Right cardiac atrium (tissue), 5 donors: ENCODE results near the gene HIBADH. TPM values are rescaled to one million over a fixed set of nuclear protein-coding genes. Genes with fewer than 3 reads are reported as not detected.

Experiments
- ATAC-seq, 2 donors: fragments of 200-7000 bp; cut with Tn5 transposase; one replicate each; pipeline versions ENCODE4 v1.8.0 to v1.9.1; 2020; ENCODE audit warnings: moderate library complexity in 2 of 2, mild to moderate bottlenecking in 1 of 2
- DNase-seq, 3 donors: peaks; one replicate each; pipeline ENCODE4 v3.0.0-alpha.2; 2020
- H3K27ac ChIP-seq: one replicate; pipeline ENCODE4 v1.5.1; 2013; ENCODE audit warnings: mild to moderate bottlenecking, low read length, control low read depth, moderate library complexity
- H3K27me3 ChIP-seq: one replicate; pipeline ENCODE4 v1.6.1; 2013; ENCODE audit not compliant: control insufficient read depth, insufficient read depth
- H3K4me1 ChIP-seq: one replicate; pipeline ENCODE4 v1.6.1; 2013; ENCODE audit warnings: low read length; ENCODE audit not compliant: control insufficient read depth, insufficient read depth
- H3K4me3 ChIP-seq: one replicate; pipeline ENCODE4 v1.5.1; 2013; ENCODE audit warnings: low read length, control low read depth
- H3K9me3 ChIP-seq: one replicate; pipeline ENCODE4 v1.6.1; 2013; ENCODE audit warnings: low read length; ENCODE audit not compliant: control insufficient read depth
- WGBS: extraction: QIAGEN DNeasy Blood & Tissue Kit; methylation state at CpG from one replicate; pipeline ENCODE4 v1.1.7; 2013; 5-methylcytosine and 5-hydroxymethylcytosine counted together
- intact Hi-C, 4 donors: fragments of 100-400 bp; cut with DNase I; formaldehyde crosslinking; loops; one replicate each; pipeline versions ENCODE4 v1.11.0 to v1.14.0; 2022 to 2023
- long read RNA-seq, 4 donors: library from polyadenylated mRNA; unstranded; transcript quantifications; one replicate each; pipeline ENCODE4 v2.0.0, GENCODE V29; 2020 to 2021
- polyA plus RNA-seq: library from polyadenylated mRNA; stranded (reverse); fragments of 200-250 nt; gene quantifications from one replicate; pipeline ENCODE4 v1.2.3, GENCODE V29; 2013
- total RNA-seq, 4 donors: library from RNA; stranded (reverse); fragmentation: NEBNext Ultra II Directional; extraction: Animal tissue kit (Norgen Biotek cat#: 25700); gene quantifications; one replicate each; pipeline ENCODE4 v1.2.1, GENCODE V29; 2021
- donor health status: healthy with polysubstance abuse.
- donor health status: DM: no; HTN: yes; CAD: no.
- donor health status: DM: no; HTN: no; CAD: no.
- donor health status: DM: no; HTN: yes; CAD: no; lungs with severe emphysema.
- donor health status: DM: yes; HTN: yes; CAD: no.

Gene HIBADH
- 10 to 100 TPM; 57.7 to 74.2 (median 69.5) TPM for total RNA-seq
- 77.1 TPM for polyA plus RNA-seq
- long read RNA-seq, donor 1, transcript HIBADH-201 (8 exons, 1,990 nt): major isoform, 257 of 292 reads
- long read RNA-seq, donor 1, partial matches to known transcripts: 7 of 292 reads
- long read RNA-seq, donor 1, other reads (novel, unspliced or antisense): 26 of 292 reads
- long read RNA-seq, donor 2, transcript HIBADH-201 (8 exons, 1,990 nt): major isoform, 81 of 101 reads
- long read RNA-seq, donor 2, partial matches to known transcripts: 0 of 101 reads
- long read RNA-seq, donor 2, other reads (novel, unspliced or antisense): 20 of 101 reads
- long read RNA-seq, donor 3, transcript HIBADH-201 (8 exons, 1,990 nt): major isoform, 448 of 540 reads
- long read RNA-seq, donor 3, partial matches to known transcripts: 14 of 540 reads
- long read RNA-seq, donor 3, other reads (novel, unspliced or antisense): 77 of 540 reads
- long read RNA-seq, donor 4, transcript HIBADH-201 (8 exons, 1,990 nt): major isoform, 106 of 125 reads
- long read RNA-seq, donor 4, partial matches to known transcripts: 1 of 125 reads
- long read RNA-seq, donor 4, other reads (novel, unspliced or antisense): 18 of 125 reads

- Histone ChIP-seq H3K27me3 (no peaks in the 10 kb centered on the region), H3K9me3 (no peaks in the 10 kb centered on the region), H3K4me3 (peak within 1 kb of the TSS; percentile 87), H3K27ac (peak within 1 kb of the TSS; percentile 86), H3K4me1 (no peaks in the 10 kb centered on the region)
- under 1% methylated on average over 67 of the region's 67 CpGs for WGBS
- peak; percentile 99 to 100 (median 100) for DNase-seq
- intact Hi-C loops: loop anchor here in 1 of 4 donors (5.0 kb wide), 1 partner anchor 75 kb away; no protein-coding TSS in a partner anchor
- peak; percentile 100 for ATAC-seq
These were observed at the start of gene HIBADH for GRCh38 chr7:27662490-27663205. Gene HIBADH (minus strand): TSS chr7:27662883. CDS start chr7:27662788, 95 bp downstream.

DNA sequence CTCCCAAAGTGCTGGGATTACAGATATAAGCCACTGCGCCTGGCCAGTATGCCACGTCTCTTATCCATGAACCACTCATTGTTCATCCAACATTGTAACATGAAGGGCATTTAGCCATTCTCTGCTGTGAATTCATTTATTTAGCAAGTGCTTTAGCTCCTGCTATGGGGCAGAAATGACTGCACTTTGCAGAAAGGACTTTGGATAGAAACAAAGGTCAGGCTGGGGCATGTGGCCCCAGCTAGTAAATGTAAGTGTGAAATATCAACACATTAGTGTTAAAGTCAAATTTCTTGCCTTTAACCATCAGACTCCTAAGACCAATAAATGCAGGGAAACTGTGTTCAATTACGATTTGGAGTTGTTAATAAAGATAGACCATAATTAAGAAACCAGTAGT lies 49.5 kb upstream of the HIBADH start:
- intact Hi-C loops: no loop called here
- Histone ChIP-seq H3K9me3 (no peaks in the 10 kb centered on the region), H3K4me1 (no peaks in the 10 kb centered on the region), H3K27me3 (no peaks in the 10 kb centered on the region), H3K27ac (no peak overlapping the region), H3K4me3 (no peak overlapping the region)
- DNase-seq (no peak), ATAC-seq (no peak)
- 93% methylated on average over 3 of the region's 3 CpGs for WGBS

- H3K4me3 ChIP-seq: no peak overlapping the region
- no peaks in the 10 kb centered on the region for H3K9me3 ChIP-seq
- ATAC-seq (peak in 1 of 2 donors; percentile 37), DNase-seq (no peak)
- 74% methylated on average over 2 of the region's 2 CpGs for WGBS
- H3K27me3 ChIP-seq: no peaks in the 10 kb centered on the region
- H3K4me1 ChIP-seq: no peaks in the 10 kb centered on the region
- intact Hi-C loops: no loop called here
- no peak overlapping the region for H3K27ac ChIP-seq
These were observed 46.7 kb upstream of the HIBADH start for GRCh38 chr7:27709137-27710075.

GRCh38 chr7:27708485-27708884 lies 45.8 kb upstream of the HIBADH start:
- DNase-seq (no peak), ATAC-seq (no peak)
- H3K9me3 ChIP-seq: no peaks in the 10 kb centered on the region
- H3K27ac ChIP-seq: no peak overlapping the region
- H3K27me3 ChIP-seq: no peaks in the 10 kb centered on the region
- H3K4me3 ChIP-seq: no peak overlapping the region
- H3K4me1 ChIP-seq: no peaks in the 10 kb centered on the region
- WGBS: 95% methylated on average over 6 of the region's 6 CpGs
- intact Hi-C loops: no loop called here

- no peak overlapping the region for H3K27ac ChIP-seq
- DNase-seq: no peak
- H3K4me3 ChIP-seq: no peak overlapping the region
- H3K4me1 ChIP-seq: no peaks in the 10 kb centered on the region
- intact Hi-C loops: no loop called here
- WGBS: 65% methylated on average over 2 of the region's 2 CpGs
- no peak for ATAC-seq
- H3K9me3 ChIP-seq: no peaks in the 10 kb centered on the region
- H3K27me3 ChIP-seq: no peaks in the 10 kb centered on the region
These were observed 42.5 kb upstream of the HIBADH start for GRCh38 chr7:27705200-27705594.

- Histone ChIP-seq H3K9me3 (no peaks in the 10 kb centered on the region), H3K27ac (no peak overlapping the region), H3K4me1 (no peaks in the 10 kb centered on the region), H3K4me3 (no peak overlapping the region), H3K27me3 (no peaks in the 10 kb centered on the region)
- peak in 1 of 2 donors; percentile 61 for ATAC-seq
- DNase-seq: no peak
- intact Hi-C loops: no loop called here
- 49% methylated on average over 3 of the region's 3 CpGs for WGBS
These were observed 41.9 kb upstream of the HIBADH start for GRCh38 chr7:27704422-27705199.

DNA sequence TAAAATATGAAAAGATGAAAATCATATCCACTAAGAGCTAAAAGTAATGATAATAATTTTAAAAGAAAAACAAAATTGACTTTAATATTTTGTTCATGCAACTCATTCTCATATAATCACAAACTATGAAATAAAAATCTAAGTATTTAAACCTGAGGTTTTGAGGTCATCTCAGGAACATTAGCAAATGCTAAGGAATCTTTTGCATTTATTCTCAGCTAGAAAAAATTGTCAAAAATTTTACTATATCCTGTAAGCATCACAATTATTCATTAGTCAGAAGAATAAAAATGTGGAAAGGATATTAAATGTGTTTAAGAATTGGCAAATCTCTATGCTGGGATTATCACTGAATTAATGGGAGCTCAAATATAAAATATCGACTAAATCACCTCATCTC lies 40.5 kb upstream of the HIBADH start:
- Histone ChIP-seq H3K4me1 (no peaks in the 10 kb centered on the region), H3K9me3 (no peaks in the 10 kb centered on the region), H3K27ac (no peak overlapping the region), H3K27me3 (no peaks in the 10 kb centered on the region), H3K4me3 (no peak overlapping the region)
- ATAC-seq (no peak), DNase-seq (no peak)
- intact Hi-C loops: no loop called here
- WGBS: 95% methylated on average over 1 of the region's 1 CpG

GRCh38 chr7:27700501-27700900 lies 37.8 kb upstream of the HIBADH start:
- ATAC-seq (no peak), DNase-seq (no peak)
- WGBS: 58% methylated on average over 6 of the region's 6 CpGs
- H3K27ac ChIP-seq: no peak overlapping the region
- H3K9me3 ChIP-seq: no peaks in the 10 kb centered on the region
- no peaks in the 10 kb centered on the region for H3K27me3 ChIP-seq
- intact Hi-C loops: no loop called here
- no peak overlapping the region for H3K4me3 ChIP-seq
- H3K4me1 ChIP-seq: no peaks in the 10 kb centered on the region

DNA sequence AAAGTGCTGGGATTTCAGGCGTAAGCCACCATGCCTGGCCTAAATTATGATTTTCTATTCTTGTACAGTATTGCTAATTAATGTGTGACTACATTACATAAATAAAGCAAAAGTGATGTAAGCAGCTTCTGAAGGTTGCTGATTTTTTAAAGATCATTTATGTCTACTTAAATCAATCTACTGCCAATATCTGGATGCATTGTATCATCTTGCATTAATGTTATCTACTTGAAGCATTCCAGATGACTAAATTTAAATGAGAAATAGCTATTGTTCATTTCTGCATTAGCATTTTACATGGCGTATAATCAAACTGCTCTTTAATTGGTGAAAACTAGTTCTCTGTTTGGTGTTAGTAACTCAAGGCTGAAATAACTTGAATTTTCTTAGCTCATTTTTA lies 37.1 kb upstream of the HIBADH start:
- Histone ChIP-seq H3K27me3 (no peaks in the 10 kb centered on the region), H3K27ac (no peak overlapping the region), H3K4me3 (no peak overlapping the region), H3K9me3 (no peaks in the 10 kb centered on the region), H3K4me1 (no peaks in the 10 kb centered on the region)
- no peak for DNase-seq
- intact Hi-C loops: no loop called here
- WGBS: 90% methylated on average over 2 of the region's 2 CpGs
- ATAC-seq: no peak

DNA sequence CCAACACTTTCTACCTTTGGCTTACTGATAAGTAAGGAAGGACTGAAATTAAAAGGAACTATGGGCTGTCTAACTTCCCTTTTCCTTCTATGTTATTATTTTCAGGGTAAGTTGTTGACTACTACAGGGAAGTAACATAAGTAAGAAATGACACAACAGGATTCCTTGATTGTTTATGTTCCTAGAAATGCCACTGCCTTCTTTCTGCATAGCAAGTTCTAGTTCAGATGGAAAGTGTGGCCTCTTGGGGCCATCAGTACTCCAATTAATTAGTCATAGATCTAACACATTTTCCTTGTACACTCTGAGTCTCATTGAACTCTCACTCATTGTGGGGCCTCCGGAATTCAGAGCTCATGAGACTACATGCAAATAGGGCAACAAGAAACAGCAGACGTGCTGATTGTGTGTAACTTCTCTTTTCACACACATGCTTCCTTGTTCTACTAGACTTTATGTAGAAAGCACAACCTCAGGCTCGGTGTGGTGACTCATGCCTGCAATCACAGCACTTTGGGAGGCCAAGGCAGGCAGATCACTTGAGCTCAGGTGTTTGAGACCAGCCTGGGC lies 35.3 kb upstream of the HIBADH start:
- H3K27me3 ChIP-seq: no peaks in the 10 kb centered on the region
- H3K4me3 ChIP-seq: no peak overlapping the region
- no peak overlapping the region for H3K27ac ChIP-seq
- peaks cover 2% of the 10 kb centered on the region for H3K4me1 ChIP-seq
- 75% methylated on average over 3 of the region's 3 CpGs for WGBS
- DNase-seq (peak in 2 of 3 donors; percentile 43 to 49), ATAC-seq (peak; percentile 51 to 54)
- intact Hi-C loops: no loop called here
- H3K9me3 ChIP-seq: no peaks in the 10 kb centered on the region
